Spinal cord (tissue), 10 donors: ENCODE results near the gene ARHGAP22. TPM values are rescaled to one million over a fixed set of nuclear protein-coding genes. Genes with fewer than 3 reads are reported as not detected.

Source experiments
- DNase-seq, 6 donors: peaks; one replicate each; pipeline versions ENCODE4 v3.0.0 to v3.0.0-alpha.2; 2013 to 2015; ENCODE audit warnings: low spot score in 6 of 6, low read depth in 4 of 6
- H3K27ac ChIP-seq: one replicate; pipeline ENCODE4 v1.5.1; 2013; ENCODE audit warnings: low read depth, low read length, control low read depth
- H3K27me3 ChIP-seq: one replicate; pipeline ENCODE4 v1.6.1; 2013; ENCODE audit warnings: low read length; ENCODE audit not compliant: control insufficient read depth, insufficient read depth
- H3K36me3 ChIP-seq: one replicate; pipeline ENCODE4 v1.6.1; 2013; ENCODE audit warnings: low read length; ENCODE audit not compliant: control insufficient read depth, insufficient read depth
- H3K4me1 ChIP-seq: one replicate; pipeline ENCODE4 v1.6.1; 2013; ENCODE audit warnings: low read length; ENCODE audit not compliant: control insufficient read depth, insufficient read depth
- H3K4me3 ChIP-seq: one replicate; pipeline ENCODE4 v1.5.1; 2013; ENCODE audit warnings: low read depth, low read length, control low read depth
- H3K9me3 ChIP-seq: one replicate; pipeline ENCODE4 v1.6.1; 2013; ENCODE audit warnings: low read length; ENCODE audit not compliant: control insufficient read depth, insufficient read depth
- WGBS: methylation state at CpG from one replicate; pipeline ENCODE4 v1.1.5; 2013; ENCODE audit warnings: missing lambda C conversion rate; ENCODE audit not compliant: insufficient coverage; 5-methylcytosine and 5-hydroxymethylcytosine counted together
- polyA plus RNA-seq, 2 donors: library from polyadenylated mRNA; unstranded; fragments of 120-200 nt; gene quantifications; one replicate each; pipeline ENCODE4 v1.2.1, GENCODE V29; 2013; ENCODE audit not compliant: insufficient read length in 2 of 2
- total RNA-seq, 2 donors: library from RNA; depleted of rRNA in 1 of 2; stranded (reverse); fragments of 120-200 nt in 1 of 2; fragments of >200 nt in 1 of 2; gene quantifications; one replicate each; pipeline versions ENCODE4 v1.2.3 to v1.2.4, GENCODE V29; 2013 to 2014
- donor health status: healthy.

ARHGAP22 gene
- total and polyA plus RNA-seq, 4 donors, result 6.2 to 13.2 (median 11.9) TPM

- DNase-seq, result no peak
- Histone ChIP-seq H3K4me3 (no peak overlapping the region), H3K4me1 (no peaks in the 10 kb centered on the region), H3K27me3 (peaks cover 3% of the 10 kb centered on the region), H3K36me3 (no peaks in the 10 kb centered on the region), H3K9me3 (no peaks in the 10 kb centered on the region), H3K27ac (no peak overlapping the region)
- 60% methylated on average over 3 of the region's 6 CpGs for WGBS
Observed at GRCh38 chr10:48574817-48575380, 30.0 kb downstream of the ARHGAP22 start.

GRCh38 chr10:48574322-48574796 is 30.5 kb downstream of the ARHGAP22 start:
- Histone ChIP-seq H3K4me3 (no peak overlapping the region), H3K27ac (no peak overlapping the region), H3K4me1 (no peaks in the 10 kb centered on the region), H3K9me3 (no peaks in the 10 kb centered on the region), H3K36me3 (no peaks in the 10 kb centered on the region), H3K27me3 (peaks cover 1% of the 10 kb centered on the region)
- WGBS, result 98% methylated on average over 5 of the region's 5 CpGs
- DNase-seq, result no peak

DNA sequence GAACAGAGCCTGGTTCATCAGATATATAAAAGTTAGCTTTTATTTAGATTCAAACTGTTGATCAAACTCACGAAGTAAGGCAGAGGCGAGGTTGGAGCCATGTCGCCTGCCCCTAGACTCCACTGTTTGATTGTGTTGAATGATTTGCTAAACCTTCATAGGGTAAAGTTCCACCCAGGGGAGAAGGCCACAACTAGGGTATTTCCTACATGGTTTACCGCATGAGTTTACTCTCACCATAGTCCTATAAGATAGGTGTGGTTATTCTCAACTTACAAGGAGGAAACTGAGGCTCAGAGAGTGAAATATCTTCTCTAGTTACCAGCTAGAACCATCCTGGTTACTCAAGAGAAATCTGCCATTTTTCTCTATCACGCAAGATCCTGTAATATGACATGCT is 31.8 kb downstream of the ARHGAP22 start:
- 100% methylated on average over 3 of the region's 5 CpGs for WGBS

DNA sequence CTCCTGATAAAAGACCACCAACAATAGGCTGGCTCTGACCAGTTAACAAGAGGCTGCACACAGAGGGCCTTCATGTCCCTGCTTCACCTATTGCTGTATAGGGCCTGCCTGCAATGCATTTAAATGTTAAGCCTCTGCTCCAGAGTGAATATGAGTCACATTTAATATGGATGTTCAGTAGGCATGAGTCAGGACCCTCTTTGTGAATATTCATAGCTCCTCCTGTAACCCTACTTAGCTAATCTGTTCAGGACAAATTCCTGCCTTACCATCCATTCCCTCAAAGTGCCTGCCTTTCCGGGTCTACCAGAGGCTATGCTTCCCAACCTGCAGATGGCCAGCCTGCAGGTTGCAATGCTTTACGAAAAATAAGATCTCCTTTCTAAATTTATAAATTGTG is 32.5 kb downstream of the ARHGAP22 start:
- H3K36me3 ChIP-seq, result no peaks in the 10 kb centered on the region
- peaks cover 3% of the 10 kb centered on the region for H3K4me1 ChIP-seq
- no CpG with 5 or more reads among the region's 2 CpGs for WGBS
- no peaks in the 10 kb centered on the region for H3K27me3 ChIP-seq
- no peak overlapping the region for H3K4me3 ChIP-seq
- H3K9me3 ChIP-seq, result no peaks in the 10 kb centered on the region
- H3K27ac ChIP-seq, result no peak overlapping the region
- no peak for DNase-seq

More for the DNA sequence above, 31.8 kb downstream of the ARHGAP22 start:
- Histone ChIP-seq H3K4me1 (peaks cover 3% of the 10 kb centered on the region), H3K36me3 (no peaks in the 10 kb centered on the region), H3K4me3 (no peak overlapping the region), H3K27me3 (no peaks in the 10 kb centered on the region), H3K27ac (no peak overlapping the region), H3K9me3 (no peaks in the 10 kb centered on the region)
- no peak for DNase-seq

DNA sequence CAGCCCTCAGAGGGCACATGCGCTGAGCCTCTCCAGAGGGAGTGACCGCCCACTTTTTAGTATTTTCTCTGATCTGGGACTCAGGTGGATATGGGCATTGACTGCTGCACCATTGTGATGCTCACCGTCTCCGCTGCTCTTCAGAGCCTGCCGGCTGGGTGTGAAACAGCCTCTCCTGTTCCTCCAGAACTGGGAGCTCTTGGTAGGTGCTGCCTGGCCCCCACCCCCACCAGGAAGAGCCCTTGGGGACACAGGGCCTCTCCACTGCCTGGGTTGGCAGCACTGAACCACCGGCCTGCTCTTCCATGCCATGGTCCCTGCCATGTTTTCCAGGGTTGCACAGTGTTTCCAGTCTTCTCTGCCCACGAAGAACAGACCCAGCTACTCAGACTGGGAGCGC is 36.3 kb downstream of the ARHGAP22 start:
- H3K9me3 ChIP-seq, result no peaks in the 10 kb centered on the region
- no peak overlapping the region for H3K27ac ChIP-seq
- H3K4me1 ChIP-seq, result peaks cover 3% of the 10 kb centered on the region
- 82% methylated on average over 8 of the region's 8 CpGs for WGBS
- H3K4me3 ChIP-seq, result no peak overlapping the region
- no peaks in the 10 kb centered on the region for H3K36me3 ChIP-seq
- no peak for DNase-seq
- no peaks in the 10 kb centered on the region for H3K27me3 ChIP-seq

GRCh38 chr10:48568131-48568530 is 36.7 kb downstream of the ARHGAP22 start:
- no peak for DNase-seq
- 82% methylated on average over 4 of the region's 4 CpGs for WGBS
- Histone ChIP-seq H3K4me3 (no peak overlapping the region), H3K27me3 (no peaks in the 10 kb centered on the region), H3K36me3 (no peaks in the 10 kb centered on the region), H3K9me3 (no peaks in the 10 kb centered on the region), H3K4me1 (peaks cover 3% of the 10 kb centered on the region), H3K27ac (no peak overlapping the region)

DNA sequence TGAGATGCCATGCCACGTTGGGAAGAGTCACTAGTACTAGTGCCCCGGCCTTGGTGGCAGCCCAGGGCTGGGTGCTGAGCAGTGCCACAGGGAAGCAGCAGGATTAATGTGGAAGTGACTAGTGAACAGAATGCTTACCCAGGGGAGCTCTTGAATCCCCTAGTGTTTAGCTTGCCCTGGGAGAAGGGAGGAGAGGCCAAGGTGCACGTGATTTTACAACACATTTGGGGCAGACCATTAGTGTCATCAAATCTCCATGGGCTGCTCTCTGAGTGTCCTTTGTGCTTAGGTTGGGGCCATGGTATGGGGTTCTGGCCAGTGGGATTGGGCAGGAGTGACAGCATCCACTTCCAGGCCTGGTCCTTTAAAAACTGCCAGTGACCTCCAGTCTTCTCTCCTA is 37.5 kb downstream of the ARHGAP22 start:
- H3K4me1 ChIP-seq, result peaks cover 3% of the 10 kb centered on the region
- DNase-seq, result no peak
- H3K27me3 ChIP-seq, result no peaks in the 10 kb centered on the region
- 86% methylated on average over 3 of the region's 3 CpGs for WGBS
- H3K9me3 ChIP-seq, result no peaks in the 10 kb centered on the region
- no peak overlapping the region for H3K4me3 ChIP-seq
- H3K27ac ChIP-seq, result no peak overlapping the region
- H3K36me3 ChIP-seq, result no peaks in the 10 kb centered on the region

DNA sequence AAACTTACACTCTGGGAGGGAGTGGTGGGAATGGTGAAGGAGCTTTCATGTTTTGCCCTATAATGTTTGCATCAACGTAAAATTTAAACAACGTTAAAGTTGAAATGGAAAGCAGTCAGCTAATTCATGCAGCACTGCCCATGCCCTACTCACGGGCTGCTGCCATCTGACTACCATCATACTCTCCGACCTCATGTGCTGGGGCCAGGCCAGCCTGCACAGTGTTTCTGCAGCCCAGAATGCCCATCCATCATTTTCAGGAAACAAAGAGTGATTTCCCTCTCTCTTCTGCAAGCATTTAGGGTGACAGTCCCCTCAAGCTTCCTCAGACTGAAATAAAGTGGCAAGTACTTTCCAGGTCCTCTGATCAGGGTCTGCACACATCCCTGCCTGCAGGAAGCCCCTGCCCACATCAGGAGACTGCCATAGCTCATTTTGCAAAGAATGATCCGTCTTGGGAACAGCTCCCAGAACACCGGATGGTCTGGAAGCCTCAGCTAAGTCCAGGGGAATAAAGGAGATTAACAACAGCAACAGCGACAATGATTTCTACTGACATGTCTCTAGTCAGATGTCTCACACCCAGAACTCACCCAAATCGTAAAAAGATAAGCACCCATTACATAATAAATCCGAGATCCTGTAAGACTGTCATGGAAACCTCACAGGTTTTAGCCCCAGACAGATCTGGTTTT is 40.3 kb downstream of the ARHGAP22 start:
- 79% methylated on average over 9 of the region's 9 CpGs for WGBS
- Histone ChIP-seq H3K4me3 (no peak overlapping the region), H3K9me3 (no peaks in the 10 kb centered on the region), H3K36me3 (no peaks in the 10 kb centered on the region), H3K27me3 (no peaks in the 10 kb centered on the region), H3K4me1 (peaks cover 3% of the 10 kb centered on the region), H3K27ac (no peak overlapping the region)
- DNase-seq, result no peak

DNA sequence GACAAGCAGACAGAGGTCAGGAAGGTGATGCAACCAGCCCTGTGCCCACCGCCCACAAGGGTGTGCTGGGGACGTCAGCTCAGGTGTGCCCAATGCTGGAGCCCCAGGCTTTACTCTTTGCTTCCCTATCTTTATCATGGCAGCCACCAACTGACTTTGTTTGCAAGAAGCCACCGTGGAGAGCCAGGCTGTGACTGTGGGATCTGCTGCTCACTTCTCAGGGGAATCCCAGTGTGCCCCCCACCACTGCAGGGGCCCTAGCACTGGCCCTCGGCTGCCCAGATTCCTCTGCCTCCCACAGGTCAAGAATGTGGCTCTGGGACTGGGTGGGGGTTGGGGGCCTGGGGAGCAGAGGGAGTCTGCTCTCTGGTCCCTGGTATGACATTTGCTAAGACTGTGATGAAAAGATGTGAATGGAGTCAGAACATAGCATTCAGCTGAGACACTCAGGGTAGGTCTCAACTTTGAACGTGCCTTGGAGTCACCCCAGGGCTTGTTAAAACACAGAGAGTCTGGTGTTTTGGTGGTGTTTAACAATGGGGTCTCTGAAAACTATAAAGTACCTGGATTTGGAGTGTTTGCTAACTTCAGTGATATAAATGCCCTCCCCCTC is 47.3 kb downstream of the ARHGAP22 start:
- Histone ChIP-seq H3K36me3 (no peaks in the 10 kb centered on the region), H3K27me3 (no peaks in the 10 kb centered on the region), H3K4me1 (peaks cover 3% of the 10 kb centered on the region), H3K9me3 (no peaks in the 10 kb centered on the region), H3K4me3 (no peak overlapping the region), H3K27ac (no peak overlapping the region)
- DNase-seq, result no peak
- 90% methylated on average over 4 of the region's 5 CpGs for WGBS

GRCh38 chr10:48556713-48557112 is 48.2 kb downstream of the ARHGAP22 start:
- no peak for DNase-seq
- H3K9me3 ChIP-seq, result no peaks in the 10 kb centered on the region
- H3K27me3 ChIP-seq, result no peaks in the 10 kb centered on the region
- no peak overlapping the region for H3K27ac ChIP-seq
- WGBS, result 98% methylated on average over 5 of the region's 6 CpGs
- H3K36me3 ChIP-seq, result no peaks in the 10 kb centered on the region
- no peak overlapping the region for H3K4me3 ChIP-seq
- peaks cover 7% of the 10 kb centered on the region for H3K4me1 ChIP-seq
